Stimulated activated CD8-positive, alpha-beta memory T cell treated with anti-CD3 and anti-CD28 coated beads, Interleukin-7, amount 100 ng/mL, for 24 hours (primary cell): ENCODE results near the gene ACSM5.

Experiments
- DNase-seq: peaks from one replicate; pipeline ENCODE4 v3.0.0-alpha.2; 2020; ENCODE audit warnings: low read depth

ACSM5 gene

GRCh38 chr16:20409398-20410120, at the start of gene ACSM5:
TSS of gene ACSM5 (plus strand) at chr16:20409534. CDS start at chr16:20411485, 1,951 bp downstream.
- no peak for DNase-seq

- no peak for DNase-seq
Measured at GRCh38 chr16:20359997-20360396, 49.3 kb upstream of the ACSM5 start.

- DNase-seq = no peak
Measured at GRCh38 chr16:20363191-20363590, 46.1 kb upstream of the ACSM5 start.

GRCh38 chr16:20364051-20364450, 45.3 kb upstream of the ACSM5 start:
- DNase-seq = no peak

- no peak for DNase-seq
Measured at GRCh38 chr16:20369452-20370054, 39.8 kb upstream of the ACSM5 start.

GRCh38 chr16:20372701-20373100, 36.6 kb upstream of the ACSM5 start:
- no peak for DNase-seq

- no peak for DNase-seq
Measured at GRCh38 chr16:20377181-20377580, 32.2 kb upstream of the ACSM5 start.

GRCh38 chr16:20380782-20381181, 28.6 kb upstream of the ACSM5 start:
- DNase-seq = no peak

- no peak for DNase-seq
Measured at GRCh38 chr16:20382202-20382948, 27.0 kb upstream of the ACSM5 start.

GRCh38 chr16:20383106-20384029, 26.0 kb upstream of the ACSM5 start:
- DNase-seq = peak; percentile 5

- DNase-seq = peak; percentile 18
Measured at GRCh38 chr16:20385844-20386832, 23.2 kb upstream of the ACSM5 start.

- DNase-seq = no peak
Measured at GRCh38 chr16:20387978-20388377, 21.4 kb upstream of the ACSM5 start.

GRCh38 chr16:20388854-20389253, 20.5 kb upstream of the ACSM5 start:
- DNase-seq = no peak

GRCh38 chr16:20391045-20391444, 18.3 kb upstream of the ACSM5 start:
- DNase-seq = no peak

GRCh38 chr16:20393801-20394577, 15.3 kb upstream of the ACSM5 start:
- no peak for DNase-seq

- no peak for DNase-seq
Measured at GRCh38 chr16:20395946-20396345, 13.4 kb upstream of the ACSM5 start.

- no peak for DNase-seq
Measured at GRCh38 chr16:20396846-20397467, 12.4 kb upstream of the ACSM5 start.

GRCh38 chr16:20397468-20398074, 11.8 kb upstream of the ACSM5 start:
- DNase-seq = no peak

GRCh38 chr16:20398603-20399002, 10.7 kb upstream of the ACSM5 start:
- no peak for DNase-seq
